HG03175 (cell line): ENCODE results near the gene RNGTT.
"Not testable (repeated sequence)": the region's sequence is repeated elsewhere in the genome, so short reads cannot be mapped to it uniquely, and the experiment has no call there.

Experiments
- ATAC-seq: cut with Tn5 transposase; IDR thresholded peaks from one replicate; pipeline ENCODE4 v1.9.1; 2021; ENCODE audit warnings: mild to moderate bottlenecking, moderate library complexity; ENCODE audit not compliant: unreplicated experiment

RNGTT gene

DNA sequence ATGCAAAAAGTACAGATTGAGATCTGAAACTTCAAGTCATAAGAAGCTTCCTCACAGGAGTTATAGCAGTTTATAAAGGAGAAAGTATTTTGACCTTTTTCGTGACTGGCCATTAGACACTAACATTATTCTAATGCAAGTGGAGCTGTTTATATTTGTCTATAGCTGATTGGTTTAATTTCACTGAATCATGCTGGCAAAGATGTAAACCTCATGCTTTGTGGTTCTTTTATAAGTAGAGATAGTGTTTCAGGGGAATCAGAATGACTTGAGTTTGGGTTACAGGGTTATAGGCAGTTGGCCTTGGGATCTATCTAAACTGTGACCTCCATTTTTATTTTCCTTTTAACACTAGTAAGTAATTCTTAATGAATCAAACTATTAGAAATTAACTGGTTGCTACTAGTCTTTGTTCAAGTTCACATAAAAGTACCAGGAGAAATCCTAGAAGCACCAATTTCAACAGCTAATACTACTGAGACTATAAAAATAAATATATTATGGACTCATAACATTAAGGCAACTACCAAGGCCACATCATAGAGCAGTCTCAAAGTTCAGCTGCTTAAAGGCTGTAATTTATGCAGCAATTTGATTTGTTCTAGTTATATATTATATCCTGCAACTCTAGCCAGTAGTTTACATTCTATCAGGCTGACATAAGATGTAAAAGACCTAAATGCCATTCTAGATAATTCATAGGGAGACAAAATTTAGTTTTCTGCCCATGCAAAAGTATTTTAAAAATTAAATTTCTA lies 94.0 kb downstream of the RNGTT start:
- ATAC-seq, result no peak

DNA sequence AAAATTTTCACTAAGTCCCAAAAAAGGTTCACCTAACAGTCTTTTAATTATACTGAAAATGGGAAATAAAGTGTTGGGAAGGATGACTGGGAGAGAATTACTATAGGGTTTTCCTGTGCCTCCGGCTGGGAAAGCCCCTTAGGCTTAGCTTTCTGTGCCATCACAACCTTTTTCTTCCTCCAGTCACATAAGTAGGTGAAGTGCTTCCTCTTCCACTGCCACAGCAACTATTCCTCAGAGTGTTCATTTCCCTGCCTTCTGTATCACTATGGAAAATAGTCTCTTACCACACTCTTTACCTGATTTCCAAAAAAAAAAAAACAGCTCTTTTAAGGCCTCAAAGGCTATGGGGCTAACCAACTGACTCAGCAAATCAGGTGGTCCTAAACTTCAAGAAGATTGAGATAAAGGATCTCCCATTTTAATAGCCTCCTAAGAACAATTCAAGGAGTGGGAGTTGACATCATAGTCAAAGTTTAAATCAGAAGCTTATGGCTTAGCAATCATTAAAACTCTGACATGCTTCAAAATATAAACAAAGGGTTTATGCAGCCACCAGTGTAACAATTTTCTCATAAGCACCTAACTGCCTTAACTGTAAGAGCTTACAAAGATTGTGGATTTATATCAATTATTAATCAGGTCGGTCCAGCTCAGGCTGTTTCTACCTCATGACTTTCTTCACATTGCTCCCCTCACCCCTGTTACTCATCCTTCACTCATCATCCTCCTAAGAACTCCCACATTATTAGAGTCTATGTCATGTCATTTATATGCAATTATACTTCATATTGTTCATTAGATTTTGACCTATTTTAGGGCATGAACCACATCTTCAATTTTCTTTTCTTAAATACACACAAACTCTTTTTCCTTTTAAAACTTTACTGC lies 95.3 kb downstream of the RNGTT start:
- ATAC-seq, result no peak

DNA sequence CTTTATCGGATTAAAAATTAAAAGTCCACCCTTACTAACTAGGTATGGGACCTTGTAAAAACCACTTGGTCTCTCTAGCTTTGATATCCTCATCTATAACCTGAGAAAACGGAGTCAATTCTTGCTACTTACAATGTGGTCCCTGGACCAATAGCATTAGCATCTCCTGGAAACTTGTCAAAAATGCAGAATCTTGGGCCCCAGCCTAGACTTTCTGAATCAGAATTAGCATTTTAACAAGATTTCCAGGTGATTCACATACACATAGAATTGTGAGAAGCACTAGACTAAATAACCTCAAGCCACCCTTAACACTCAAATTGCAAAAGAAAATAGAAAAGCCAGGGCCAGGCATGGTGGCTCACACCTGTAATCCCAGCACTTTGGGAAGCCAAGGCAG lies 96.6 kb downstream of the RNGTT start:
- no peak for ATAC-seq

DNA sequence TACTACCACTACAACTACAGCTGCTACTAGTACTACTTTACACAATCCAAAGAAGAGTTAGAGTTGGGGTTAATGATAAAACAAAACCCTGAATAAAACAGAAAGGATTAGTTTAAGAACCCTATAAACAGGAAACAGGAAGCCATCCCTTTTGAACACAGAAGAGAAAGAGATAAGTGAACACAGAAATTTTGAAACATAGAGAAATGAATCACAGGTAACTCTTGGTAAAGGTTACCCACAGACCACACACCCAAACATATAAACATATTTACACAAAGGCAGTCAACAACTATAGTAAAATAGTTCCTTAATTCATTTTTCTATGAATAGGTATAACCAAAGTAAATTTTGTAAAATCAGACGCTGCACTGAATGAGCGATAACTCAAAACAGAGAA lies 98.1 kb downstream of the RNGTT start:
- no peak for ATAC-seq

DNA sequence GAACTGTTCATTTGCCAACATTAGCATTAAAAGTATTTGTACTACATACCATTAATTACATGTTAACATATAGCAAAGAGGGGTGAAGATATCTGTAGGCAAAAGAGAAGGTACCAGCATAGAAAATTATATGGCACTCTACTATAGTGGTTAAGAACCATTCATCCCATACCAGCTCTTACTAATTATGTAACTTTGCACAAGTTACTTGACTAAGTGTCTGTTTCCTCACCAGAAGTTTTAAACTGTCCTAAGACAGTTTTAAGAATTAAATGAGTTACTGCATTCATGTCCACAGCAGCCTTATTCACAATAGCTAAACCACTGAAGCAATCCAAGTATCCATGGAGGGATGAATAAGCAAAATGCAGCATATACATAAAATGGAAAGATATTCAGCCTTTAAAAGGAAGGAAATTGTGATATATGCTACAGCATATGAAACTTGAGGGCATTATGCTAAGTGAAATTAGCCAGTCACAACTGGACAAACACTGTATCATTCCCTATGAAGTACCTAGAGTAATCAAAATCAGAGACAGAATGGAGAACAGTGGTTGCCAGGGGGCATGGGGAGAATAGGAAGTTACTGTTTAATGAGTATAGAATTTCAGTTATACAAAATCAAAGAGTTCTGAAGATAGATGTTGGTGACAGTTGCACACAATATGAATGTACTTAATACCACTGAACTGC lies 98.9 kb downstream of the RNGTT start:
- ATAC-seq, result no peak

DNA sequence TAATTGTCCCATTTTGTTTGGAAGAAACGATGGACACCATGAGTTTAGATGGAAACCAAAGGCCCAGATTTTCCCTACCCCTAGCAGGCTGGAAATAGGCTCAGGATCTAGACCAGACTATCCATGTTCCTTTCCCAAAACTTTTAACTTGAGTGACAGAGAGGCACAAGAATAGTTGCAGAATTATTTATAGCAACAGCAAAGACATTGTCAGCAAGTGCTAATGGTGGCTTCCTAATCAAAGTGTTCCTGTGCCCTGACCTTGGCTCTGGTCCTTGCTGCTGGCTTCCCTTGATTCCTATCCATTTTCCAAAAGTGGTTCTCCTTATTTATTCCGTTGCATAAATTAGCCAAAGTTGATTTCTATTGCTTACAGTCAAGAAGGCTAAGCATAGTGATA lies 103.1 kb downstream of the RNGTT start:
- ATAC-seq, result no peak

DNA sequence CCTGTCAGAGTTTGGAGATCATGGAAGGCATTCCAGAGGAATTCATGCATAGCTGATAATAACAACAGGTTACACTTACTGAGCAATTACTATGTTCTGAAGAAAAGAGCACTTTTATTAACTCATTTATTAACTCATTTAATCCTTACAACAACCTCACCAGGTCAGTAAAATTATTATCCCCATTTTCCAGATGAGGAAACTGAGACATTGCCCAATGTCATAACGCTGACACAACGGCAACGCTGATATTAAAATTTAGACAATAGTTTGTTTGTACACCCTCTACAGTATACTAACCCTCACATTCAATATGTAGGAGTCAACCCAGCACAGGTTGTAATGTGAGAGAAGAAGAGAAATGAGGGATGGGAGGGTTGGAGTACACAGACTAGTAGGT lies 105.0 kb downstream of the RNGTT start:
- ATAC-seq, result no peak

DNA sequence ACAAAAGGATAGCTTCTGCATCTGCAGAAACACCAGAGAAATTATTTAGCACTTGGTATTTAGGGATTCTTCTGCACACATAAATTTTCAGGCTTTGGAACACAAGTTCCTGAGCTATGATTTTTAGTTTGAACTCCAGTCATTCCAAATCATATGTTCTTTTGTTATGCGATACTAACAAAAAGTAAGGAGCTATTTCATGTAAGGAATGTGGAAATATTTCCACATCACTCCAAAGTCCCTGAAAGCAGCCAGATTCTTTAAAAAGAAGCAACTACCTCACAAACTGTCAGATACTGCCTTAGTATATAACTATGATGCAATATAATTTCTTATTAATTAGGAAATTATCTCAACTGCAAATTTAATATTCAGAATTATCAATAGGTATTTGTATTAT lies 106.9 kb downstream of the RNGTT start:
- no peak for ATAC-seq

DNA sequence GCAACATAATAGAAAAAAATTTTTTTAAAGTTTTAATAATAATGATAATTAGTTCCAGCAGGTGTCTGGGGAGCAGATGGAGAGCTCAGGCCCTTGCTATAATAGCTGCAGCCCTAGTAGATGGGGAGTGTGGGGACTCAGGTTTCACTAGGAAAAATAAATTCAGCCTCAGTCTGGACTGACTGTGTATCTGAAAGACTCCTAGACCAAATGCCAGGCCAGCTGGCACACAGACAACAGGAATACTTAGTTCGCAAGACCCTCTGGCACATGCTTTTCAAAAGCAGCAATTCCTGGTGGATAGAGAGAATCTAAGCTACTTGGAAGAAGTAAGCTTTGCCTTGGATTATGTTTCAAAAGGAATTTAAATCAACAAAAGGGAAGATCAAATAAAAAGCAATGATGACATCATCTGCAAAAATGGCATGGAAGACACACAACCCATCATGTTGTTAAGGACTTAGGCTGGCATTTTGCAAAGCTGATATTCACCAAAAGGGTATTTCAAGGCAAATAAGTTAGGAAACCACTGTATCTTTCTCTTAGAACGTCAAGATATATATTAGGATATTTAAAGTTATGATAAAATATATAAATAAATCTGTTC lies 107.8 kb downstream of the RNGTT start:
- ATAC-seq, result no peak

DNA sequence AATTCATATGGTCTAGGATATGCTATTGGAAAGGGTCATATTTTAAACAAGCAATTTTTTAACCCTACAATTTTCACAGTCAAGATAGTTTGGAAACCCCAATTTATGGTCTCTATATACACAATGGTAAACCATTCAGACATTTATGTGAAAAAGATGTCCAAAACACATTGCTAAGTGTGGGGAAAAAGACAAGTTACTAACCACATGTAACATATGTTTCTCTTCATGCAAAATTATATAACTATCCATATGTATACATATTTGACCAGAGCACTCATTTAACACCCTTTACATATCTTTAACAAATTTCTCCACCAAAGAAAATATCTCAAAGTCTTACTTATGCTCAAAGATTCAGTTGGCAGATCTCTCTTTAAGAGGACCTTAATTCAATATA lies 110.6 kb downstream of the RNGTT start:
- no peak for ATAC-seq

DNA sequence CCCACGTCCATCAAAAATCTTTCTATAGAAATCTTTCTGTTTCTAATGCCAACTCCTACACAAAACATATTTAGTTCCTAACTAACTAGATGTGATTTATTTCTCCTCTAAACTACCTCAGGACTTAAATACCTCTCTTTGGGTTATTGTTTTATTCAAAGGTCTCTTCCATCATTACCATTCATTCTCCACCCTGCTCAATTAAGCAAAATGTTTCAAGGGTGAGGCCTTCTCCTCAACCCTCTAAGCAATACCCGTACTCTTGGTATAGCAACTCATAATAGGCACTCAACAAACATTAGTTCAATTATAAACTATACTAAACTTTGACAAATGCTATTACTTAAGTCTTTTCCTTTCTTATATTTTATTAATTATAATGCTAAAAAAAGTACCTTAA lies 111.4 kb downstream of the RNGTT start:
- ATAC-seq, result no peak

DNA sequence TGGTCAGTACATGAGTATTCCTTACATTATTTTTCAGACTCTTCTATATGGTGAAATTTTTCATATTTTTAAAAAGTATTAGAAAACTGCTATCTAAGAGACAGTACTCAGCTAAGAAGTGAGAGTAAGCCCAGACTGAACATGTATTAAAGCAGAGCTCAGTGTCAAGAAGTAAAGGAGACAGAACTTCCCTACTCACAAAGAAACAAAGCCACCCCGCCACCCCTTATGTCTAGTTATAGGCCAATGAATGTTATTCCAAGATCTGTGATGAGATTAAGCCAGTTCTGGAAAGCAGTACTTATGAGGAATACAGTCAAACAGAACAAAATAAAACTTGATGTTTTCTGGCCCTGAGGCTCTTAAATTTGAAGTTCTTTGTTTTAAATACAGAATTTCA lies 114.5 kb downstream of the RNGTT start:
- no peak for ATAC-seq

DNA sequence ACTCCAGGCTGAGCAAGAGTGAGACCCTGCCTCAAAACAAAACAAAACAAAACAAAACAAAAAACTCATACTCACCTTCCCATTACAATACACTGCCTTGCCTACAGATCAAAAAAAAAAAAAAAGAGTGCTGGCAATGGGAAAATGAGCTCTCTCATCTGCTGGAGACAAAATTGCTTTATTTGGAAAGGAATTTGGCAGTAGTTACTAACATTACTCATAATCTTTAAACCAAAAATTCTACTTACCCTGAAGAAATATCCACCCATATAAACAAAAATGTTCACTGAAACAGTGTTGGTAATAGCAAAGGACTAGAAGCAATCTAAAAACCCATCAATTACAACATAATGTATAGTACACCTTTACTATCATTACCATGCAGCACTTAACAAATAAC lies 120.4 kb downstream of the RNGTT start:
- no peak for ATAC-seq

DNA sequence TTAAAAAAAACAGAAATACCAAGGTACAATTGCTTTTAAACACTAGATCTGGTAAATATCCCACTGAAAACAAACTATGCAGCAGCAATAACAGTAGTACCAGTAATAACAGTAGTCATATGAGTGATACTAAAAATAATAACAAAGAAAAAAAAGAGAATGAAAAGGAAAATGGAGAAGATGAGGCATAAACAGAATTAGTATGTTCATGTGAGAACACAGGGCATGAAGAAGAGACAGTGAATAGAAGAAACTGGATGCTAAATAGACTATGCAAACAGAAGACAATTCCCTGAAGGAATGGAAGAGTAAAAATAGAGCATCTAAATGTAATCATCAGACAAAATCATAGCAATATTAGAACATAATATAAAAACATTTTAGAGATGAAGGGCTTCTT lies 121.1 kb downstream of the RNGTT start:
- no peak for ATAC-seq

DNA sequence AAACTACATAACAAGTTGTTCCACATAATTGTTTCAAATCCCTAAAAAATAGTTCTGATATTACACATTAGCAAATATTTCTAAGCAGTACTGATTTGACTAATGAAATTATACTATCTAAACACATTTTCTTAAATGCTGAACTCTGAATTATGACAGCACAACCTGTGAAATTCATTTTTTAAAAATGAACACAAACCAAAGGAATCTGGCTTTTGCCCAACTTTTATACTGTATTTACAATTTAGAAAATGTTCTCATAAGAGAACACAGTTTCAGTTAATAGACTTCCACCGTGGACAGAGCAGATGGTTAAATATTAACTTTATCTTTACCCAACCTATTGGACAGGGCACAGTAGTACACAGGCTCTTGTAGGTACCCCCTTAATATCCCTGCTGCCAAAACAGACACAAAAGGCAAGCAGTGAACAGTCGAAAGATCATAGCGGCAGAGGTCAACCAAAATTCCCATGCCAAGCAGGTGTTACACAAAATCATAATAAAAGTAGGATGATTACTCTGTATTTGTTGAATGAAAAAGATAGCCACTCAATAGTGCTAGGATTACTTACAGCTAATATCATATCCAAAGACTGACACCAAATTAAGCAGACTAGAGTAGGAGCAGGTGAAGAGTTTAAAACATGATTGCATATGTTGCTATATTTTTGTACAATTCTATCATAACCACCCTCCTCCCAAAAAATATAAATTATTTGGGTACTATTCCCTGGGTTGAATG lies 122.5 kb downstream of the RNGTT start:
- ATAC-seq, result no peak

DNA sequence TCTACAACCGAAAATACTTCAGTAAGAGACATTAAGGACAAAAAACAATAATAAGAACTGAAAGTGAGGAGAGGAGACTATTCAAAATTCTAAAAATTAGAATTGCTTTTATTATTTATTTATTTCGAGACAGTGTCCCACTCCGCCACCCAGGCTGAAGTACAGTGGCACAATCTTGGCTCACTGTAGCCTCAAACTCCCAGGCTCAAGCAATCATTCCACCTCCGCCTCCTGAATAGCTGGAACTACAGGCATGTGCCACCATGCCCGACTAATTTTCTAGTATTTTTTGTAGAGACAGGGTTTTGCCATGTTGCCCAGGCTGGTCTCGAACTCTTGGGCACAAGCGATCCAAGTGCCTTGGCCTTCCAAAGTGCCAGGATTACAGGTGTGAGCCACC lies 123.1 kb downstream of the RNGTT start:
- ATAC-seq, result no peak

DNA sequence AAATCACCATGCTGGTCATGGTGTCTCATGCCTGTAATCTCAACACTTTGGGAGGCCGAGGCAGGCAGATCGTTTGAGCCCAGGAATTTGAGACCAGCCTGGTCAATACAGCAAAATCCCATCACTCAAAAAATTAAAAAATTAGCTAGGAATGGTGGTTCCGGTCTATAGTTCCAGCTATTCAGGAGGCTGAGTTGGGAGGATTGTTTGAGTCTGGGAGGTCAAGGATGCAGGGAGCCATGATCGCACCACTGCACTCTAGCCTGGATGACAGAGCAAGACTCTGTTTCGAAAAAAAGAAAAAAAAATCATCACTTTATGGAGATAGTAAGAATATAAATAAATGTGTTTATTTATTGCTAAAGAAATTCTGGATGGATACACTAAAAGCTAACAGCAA lies 124.1 kb downstream of the RNGTT start:
- ATAC-seq, result no peak

DNA sequence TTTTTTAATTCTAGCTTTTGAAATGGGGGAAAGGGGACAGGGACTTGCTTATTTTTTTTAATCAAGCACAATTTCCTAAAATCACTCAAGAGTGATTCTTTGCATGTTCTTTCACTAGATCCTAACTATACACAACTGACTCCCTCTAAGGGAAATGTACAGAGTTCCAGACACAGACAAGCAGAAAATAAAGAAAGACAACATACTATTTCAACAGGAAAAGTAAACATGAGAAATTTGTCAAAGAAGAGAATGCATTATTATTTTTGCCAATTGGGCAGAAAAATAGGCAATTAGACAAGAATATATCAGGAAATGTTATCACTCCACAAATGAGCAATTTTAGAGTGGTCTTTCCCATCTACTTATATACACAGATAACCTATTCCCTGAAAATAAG lies 128.2 kb downstream of the RNGTT start:
- no peak for ATAC-seq

DNA sequence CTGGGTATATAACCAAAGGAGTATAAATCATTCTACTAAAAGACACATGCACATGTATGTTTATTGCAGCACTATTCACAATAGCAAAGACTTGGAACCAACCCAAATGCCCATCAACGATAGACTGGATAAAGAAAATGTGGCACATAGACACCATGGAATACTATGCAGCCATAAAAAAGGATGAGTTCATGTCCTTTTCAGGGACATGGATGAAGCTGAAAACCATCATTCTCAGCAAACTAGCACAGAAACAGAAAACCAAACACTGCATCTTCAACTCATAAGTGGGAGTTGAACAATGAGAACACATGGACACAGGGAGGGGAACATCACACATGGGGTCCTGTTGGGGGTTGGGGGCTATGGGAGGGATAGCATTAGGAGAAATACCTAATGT lies 130.3 kb downstream of the RNGTT start:
- ATAC-seq, result not testable (repeated sequence)

DNA sequence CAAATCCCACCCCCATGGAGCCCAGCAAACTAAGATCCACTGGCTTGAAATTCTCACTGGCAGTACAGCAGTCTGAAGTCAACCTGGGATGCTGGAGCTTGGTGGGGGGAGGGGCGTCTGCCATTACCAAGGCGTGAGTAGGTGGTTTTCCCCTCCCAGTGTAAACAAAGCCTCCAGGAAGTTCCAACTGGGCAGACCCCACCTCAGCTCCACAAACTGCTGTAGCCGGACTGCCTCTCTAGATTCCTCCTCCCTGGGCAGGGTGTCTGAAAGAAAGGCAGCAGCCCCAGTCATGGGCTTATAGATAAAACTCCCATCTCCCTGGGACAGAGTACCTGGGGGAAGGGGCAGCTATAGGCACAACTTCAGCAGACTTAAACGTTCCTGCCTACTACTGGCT lies 135.8 kb downstream of the RNGTT start:
- ATAC-seq, result not testable (repeated sequence)

DNA sequence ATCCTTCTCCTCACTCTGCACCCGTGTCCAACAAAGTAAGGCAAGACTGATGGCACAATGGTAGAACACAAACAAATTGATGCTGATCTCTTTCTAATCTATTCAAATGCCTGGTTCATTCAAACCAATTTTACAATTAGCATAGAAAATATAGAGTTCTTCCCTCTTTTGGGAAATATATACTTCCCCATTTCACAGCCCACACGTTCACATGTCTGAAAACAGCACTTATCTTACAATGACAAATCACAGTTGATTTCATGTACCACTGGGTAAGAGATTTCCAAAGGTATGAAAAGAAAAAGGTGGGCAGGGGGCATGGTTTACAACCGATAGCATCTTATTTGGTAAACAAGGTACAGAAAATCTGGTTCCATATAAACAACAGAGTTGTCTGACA lies 137.6 kb downstream of the RNGTT start:
- no peak for ATAC-seq
